ENCODE results near the gene TAX1BP3. TPM values are rescaled to one million over a fixed set of nuclear protein-coding genes. Genes with fewer than 3 reads are reported as not detected.

The TAX1BP3 gene
- total RNA-seq, 1 experiment from 2014 or later = 76.3 TPM

DNA sequence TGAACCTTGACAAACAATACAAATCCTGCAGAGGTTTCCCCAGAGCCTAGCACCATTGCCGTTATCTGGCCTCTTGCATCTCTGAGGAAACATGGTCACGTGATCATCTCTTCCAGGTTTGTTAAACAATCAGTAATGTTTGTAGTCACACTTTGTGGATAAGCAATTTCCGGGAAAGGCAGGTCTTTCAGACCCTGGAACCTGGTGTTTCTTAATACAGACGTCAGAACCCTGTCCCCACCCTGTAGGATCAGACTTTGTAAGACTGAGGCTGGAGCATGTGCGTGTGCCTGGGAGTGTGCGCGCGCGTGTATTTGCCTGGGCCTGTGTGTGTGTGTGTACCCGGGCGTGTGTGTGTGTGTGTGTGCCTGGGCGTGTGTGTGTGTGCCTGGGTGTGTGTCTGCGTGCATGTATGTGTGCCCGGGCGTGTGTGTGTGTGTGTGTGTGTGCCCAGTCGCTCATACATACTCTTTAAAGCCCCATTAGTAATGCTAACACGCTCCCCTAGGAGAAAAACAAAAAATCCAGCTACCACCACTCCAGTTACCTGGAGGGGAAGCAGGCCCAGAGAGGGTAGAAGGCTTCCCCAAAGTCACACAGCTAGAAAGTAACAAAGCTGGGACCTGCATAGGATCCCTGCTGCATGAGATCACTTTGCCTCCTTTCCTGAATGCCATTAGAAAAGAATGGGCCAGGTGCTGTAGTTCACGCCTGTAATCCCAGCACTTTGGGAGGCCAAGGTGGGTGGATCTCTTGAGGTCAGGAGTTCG lies 26.5 kb downstream of the TAX1BP3 start:
- Mint-ChIP-seq H3K27ac (peak overlapping the region in 1 of 3 experiments; percentile 74; a peak in 3 of 7 replicates), H3K36me3 (ENCODE audit: insufficient read depth in 1 of 3, low read depth in 3 of 3) (peaks cover 3 to 28% (median 23%) of the 10 kb centered on the region in 3 experiments; a peak in 6 of 7 replicates), H3K9me3 (no peaks in the 10 kb centered on the region), H3K27me3 (ENCODE audit: low read depth) (no peaks in the 10 kb centered on the region), H3K4me1 (peaks cover 20 to 22% of the 10 kb centered on the region in 2 experiments), H3K4me3 (no peak overlapping the region)
- no peak overlapping the region for H3K23ac ChIP-seq (ENCODE audit: insufficient read length, low read depth, low read length)
- H3K4me2 ChIP-seq (ENCODE audit: insufficient read depth, insufficient read length, low read length) = no peak overlapping the region
- H3K9me3 ChIP-seq (ENCODE audit: control insufficient read depth, low read depth, low read length) = no peaks in the 10 kb centered on the region
- H2BK120ac ChIP-seq (ENCODE audit: low read depth, low read length, poor library complexity, severe bottlenecking) = no peak overlapping the region
- no peak overlapping the region for H3K18ac ChIP-seq (ENCODE audit: insufficient read length, low read depth, low read length)
- H2AFZ ChIP-seq (ENCODE audit: low read length) = no peak overlapping the region
- no peak overlapping the region for H4K8ac ChIP-seq (replicated peaks; ENCODE audit: insufficient read length, low read depth, low read length)
- H2AK5ac ChIP-seq (ENCODE audit: insufficient read length, low read length) = no peak overlapping the region
- H3K4ac ChIP-seq (ENCODE audit: low read depth, low read length) = no peak overlapping the region; the same call in 1 of the 2 replicates
- H4K91ac ChIP-seq (ENCODE audit: insufficient read length, low read depth, low read length) = no peak overlapping the region
- H4K5ac ChIP-seq (ENCODE audit: insufficient read length, low read depth, low read length) = no peak overlapping the region
- no peak overlapping the region for H2BK12ac ChIP-seq (ENCODE audit: insufficient read length, low read depth, low read length)
- whole genome bisulfite sequencing (ENCODE audit: extremely low coverage, insufficient read length, low lambda C conversion rate) = no CpG with 5 or more reads among the region's 19 CpGs
- no peak overlapping the region for H3T11ph ChIP-seq (ENCODE audit: low read length)
- H3K9ac ChIP-seq (ENCODE audit: extremely low read depth, insufficient read length, low read length) = no peak overlapping the region
- H3K23me2 ChIP-seq (ENCODE audit: insufficient read length, low read depth, low read length, poor library complexity, severe bottlenecking) = peaks cover 4% of the 10 kb centered on the region
- H2BK15ac ChIP-seq (ENCODE audit: low read depth, low read length) = no peak overlapping the region
- no peak overlapping the region for H3K27ac ChIP-seq (ENCODE audit: insufficient read length, low read depth, low read length)
- H3K27me3 ChIP-seq (ENCODE audit: insufficient read depth, low read length) = no peaks in the 10 kb centered on the region
- DNase-seq = no peak
- TF ChIP-seq, protein P1, sequence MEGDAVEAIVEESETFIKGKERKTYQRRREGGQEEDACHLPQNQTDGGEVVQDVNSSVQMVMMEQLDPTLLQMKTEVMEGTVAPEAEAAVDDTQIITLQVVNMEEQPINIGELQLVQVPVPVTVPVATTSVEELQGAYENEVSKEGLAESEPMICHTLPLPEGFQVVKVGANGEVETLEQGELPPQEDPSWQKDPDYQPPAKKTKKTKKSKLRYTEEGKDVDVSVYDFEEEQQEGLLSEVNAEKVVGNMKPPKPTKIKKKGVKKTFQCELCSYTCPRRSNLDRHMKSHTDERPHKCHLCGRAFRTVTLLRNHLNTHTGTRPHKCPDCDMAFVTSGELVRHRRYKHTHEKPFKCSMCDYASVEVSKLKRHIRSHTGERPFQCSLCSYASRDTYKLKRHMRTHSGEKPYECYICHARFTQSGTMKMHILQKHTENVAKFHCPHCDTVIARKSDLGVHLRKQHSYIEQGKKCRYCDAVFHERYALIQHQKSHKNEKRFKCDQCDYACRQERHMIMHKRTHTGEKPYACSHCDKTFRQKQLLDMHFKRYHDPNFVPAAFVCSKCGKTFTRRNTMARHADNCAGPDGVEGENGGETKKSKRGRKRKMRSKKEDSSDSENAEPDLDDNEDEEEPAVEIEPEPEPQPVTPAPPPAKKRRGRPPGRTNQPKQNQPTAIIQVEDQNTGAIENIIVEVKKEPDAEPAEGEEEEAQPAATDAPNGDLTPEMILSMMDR (conservative IDR thresholded peaks at IDR 0.05) = no peak
- H3K14ac ChIP-seq (ENCODE audit: insufficient read depth, low read length) = no peak overlapping the region
- H2BK20ac ChIP-seq (ENCODE audit: low read depth, low read length, poor library complexity, severe bottlenecking) = no peak overlapping the region
- no peak overlapping the region for H2BK5ac ChIP-seq (ENCODE audit: insufficient read length, low read length)
- no peaks in the 10 kb centered on the region for H4K20me1 ChIP-seq (ENCODE audit: control insufficient read depth, insufficient read depth, insufficient read length)
- H3K79me1 ChIP-seq (ENCODE audit: insufficient read depth, low read depth, low read length, poor library complexity, severe bottlenecking) = no peaks in the 10 kb centered on the region
- no peaks in the 10 kb centered on the region; the same call in 1 of the 2 replicates for H3K4me1 ChIP-seq (ENCODE audit: insufficient read depth, low read length)
- H3K79me2 ChIP-seq (ENCODE audit: insufficient read depth, low read length) = no peaks in the 10 kb centered on the region
- no peak overlapping the region for H3K56ac ChIP-seq (ENCODE audit: insufficient read length, low read depth, low read length)
